ENCODE data around the gene NOS1.

Gene NOS1

GRCh38 chr12:117361347-117361751, at the start of gene NOS1:
Gene NOS1 (minus strand): TSS chr12:117361626. CDS start chr12:117331069, 30,557 bp downstream.
- TF ChIP-seq, protein P1, sequence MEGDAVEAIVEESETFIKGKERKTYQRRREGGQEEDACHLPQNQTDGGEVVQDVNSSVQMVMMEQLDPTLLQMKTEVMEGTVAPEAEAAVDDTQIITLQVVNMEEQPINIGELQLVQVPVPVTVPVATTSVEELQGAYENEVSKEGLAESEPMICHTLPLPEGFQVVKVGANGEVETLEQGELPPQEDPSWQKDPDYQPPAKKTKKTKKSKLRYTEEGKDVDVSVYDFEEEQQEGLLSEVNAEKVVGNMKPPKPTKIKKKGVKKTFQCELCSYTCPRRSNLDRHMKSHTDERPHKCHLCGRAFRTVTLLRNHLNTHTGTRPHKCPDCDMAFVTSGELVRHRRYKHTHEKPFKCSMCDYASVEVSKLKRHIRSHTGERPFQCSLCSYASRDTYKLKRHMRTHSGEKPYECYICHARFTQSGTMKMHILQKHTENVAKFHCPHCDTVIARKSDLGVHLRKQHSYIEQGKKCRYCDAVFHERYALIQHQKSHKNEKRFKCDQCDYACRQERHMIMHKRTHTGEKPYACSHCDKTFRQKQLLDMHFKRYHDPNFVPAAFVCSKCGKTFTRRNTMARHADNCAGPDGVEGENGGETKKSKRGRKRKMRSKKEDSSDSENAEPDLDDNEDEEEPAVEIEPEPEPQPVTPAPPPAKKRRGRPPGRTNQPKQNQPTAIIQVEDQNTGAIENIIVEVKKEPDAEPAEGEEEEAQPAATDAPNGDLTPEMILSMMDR (IDR thresholded peaks at IDR 0.05; ENCODE audit: low read depth, low read length) = no peak
- DNase-seq (ENCODE audit: low read depth in 2 of 2) = no peak
- H3K4me3 ChIP-seq (replicated peaks in 1 of 2; ENCODE audit: low read depth in 2 of 2, low read length in 2 of 2) = no peak within 1 kb of the TSS

GRCh38 chr12:117409286-117409685, 47.9 kb upstream of the NOS1 start:
- H3K4me3 ChIP-seq (replicated peaks in 1 of 2; ENCODE audit: low read depth in 2 of 2, low read length in 2 of 2) = no peak overlapping the region
- TF ChIP-seq, protein P1 (IDR thresholded peaks at IDR 0.05; ENCODE audit: low read depth, low read length) = no peak
- DNase-seq (ENCODE audit: low read depth in 2 of 2) = no peak

DNA sequence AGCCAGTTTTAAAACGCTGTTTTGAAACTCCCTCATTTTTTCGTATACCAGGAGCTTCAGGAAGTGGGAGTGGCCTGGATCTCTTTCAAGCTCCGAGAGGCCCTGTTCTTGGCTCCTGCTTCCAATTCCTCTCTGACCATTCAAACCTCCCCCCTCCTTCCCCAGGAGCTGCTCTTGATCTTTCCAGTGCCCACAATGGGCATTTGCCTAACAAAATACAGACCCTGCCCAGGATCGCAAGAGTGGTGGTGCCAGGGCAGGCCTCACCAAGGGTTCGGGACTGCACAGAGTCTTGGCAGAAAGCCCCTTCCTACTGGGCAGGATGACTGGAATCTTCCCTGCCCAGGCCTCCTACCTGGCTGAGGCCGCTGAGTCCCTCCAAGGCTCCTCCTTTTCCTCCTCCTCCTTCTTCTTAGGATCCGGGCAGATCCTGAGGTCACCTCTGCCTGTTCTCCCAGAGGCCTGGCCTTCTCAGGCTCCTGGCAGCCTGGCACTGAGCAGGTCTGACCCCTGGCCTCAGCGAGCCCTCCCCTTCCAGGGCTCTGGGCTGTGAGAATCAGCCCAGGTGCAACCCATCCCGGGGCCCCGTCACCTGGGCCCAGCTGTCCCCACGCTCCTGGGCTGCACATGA, 46.9 kb upstream of the NOS1 start:
- peak; percentile 14 to 22 for DNase-seq (ENCODE audit: low read depth in 2 of 2)
- no peak overlapping the region for H3K4me3 ChIP-seq (replicated peaks in 1 of 2; ENCODE audit: low read depth in 2 of 2, low read length in 2 of 2)
- TF ChIP-seq, protein P1 (IDR thresholded peaks at IDR 0.05; ENCODE audit: low read depth, low read length) = no peak

DNA sequence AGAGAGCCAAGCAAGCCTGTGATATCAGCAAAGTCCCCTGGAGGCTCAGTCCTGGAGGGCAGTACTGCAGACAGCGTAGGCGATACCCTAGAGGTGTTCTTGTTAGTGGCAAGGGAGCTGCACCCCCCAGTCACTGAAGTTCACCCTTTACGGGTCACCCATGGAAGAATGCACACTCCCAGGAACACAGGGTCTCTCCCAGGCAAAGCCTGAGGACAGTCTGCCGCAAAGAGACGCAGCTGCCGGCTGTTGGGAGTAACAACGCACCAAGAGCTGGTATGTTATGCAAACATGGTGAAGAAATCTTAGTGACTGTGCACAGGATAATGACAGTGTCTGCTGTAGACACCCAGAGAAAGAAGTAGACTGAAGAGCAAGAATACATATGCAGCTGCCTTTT, 43.5 kb upstream of the NOS1 start:
- DNase-seq (ENCODE audit: low read depth in 2 of 2) = no peak
- H3K4me3 ChIP-seq (replicated peaks in 1 of 2; ENCODE audit: low read depth in 2 of 2, low read length in 2 of 2) = no peak overlapping the region
- TF ChIP-seq, protein P1 (IDR thresholded peaks at IDR 0.05; ENCODE audit: low read depth, low read length) = no peak

DNA sequence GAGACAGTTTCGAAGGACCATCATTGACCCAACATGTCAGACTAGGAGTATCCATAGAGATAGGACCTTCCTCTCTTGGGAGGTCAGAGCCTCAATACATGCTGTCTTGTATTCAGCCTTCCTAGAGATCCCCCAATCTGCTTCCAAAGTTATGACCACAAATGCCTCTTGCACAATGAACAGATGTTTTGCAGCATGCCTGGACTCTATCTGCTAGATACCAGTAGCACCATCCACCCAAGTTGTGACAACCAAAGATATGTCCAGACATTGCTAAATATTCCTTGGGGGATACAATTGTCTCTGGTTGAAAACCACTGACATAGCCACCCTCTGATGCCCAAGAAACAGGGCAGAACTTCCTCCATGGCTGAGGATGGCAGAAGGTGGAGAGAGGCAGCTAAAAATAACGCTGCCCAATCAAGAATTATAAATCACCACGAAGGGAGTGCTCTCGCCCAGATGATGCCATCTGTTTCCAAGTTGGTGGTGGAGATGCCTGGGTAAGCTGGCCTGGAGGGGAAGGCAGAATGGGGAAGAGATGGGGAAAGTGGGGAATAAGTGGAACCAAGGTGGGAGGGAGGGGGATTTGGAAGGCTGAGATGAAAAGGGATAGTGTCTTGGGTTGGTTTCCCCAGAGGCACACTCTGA, 42.9 kb upstream of the NOS1 start:
- no peak overlapping the region for H3K4me3 ChIP-seq (replicated peaks in 1 of 2; ENCODE audit: low read depth in 2 of 2, low read length in 2 of 2)
- no peak for DNase-seq (ENCODE audit: low read depth in 2 of 2)
- TF ChIP-seq, protein P1 (IDR thresholded peaks at IDR 0.05; ENCODE audit: low read depth, low read length) = no peak

DNA sequence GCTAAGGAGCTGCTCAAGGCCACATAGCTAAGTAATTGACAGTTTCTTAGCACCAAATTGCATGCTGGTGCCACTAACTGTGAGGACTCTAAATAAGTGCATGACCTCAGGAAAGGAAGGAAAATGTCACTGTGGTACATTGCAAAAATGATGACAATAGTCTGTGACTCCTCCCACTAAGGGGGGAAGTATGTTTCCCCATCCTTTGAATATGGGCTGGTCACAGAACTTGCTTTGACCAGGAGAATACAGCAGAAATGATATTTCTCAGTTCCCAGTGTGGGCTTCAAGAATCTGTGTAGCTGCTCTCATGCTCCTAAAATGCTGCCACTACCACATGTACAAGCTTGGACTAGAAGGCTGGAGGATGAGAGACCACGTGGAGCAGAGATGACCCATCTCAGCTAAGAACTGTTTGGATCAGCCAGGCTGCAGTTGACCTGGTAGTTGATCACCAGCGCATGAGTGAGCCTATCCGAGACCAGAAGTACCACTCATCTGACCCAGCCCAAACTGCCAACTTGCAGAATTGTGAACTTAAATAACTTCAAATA, 42.2 kb upstream of the NOS1 start:
- no peak overlapping the region for H3K4me3 ChIP-seq (replicated peaks in 1 of 2; ENCODE audit: low read depth in 2 of 2, low read length in 2 of 2)
- no peak for DNase-seq (ENCODE audit: low read depth in 2 of 2)
- TF ChIP-seq, protein P1 (IDR thresholded peaks at IDR 0.05; ENCODE audit: low read depth, low read length) = no peak

Data from cardiac fibroblast (primary cell).